BLaER1 treated with 17β-estradiol and CSF1 and Interleukin-3, amounts not matched to agents 10 nM and 100 nM (cell line): ENCODE results near the gene SOX9.

Experiments used
- H3K27ac ChIP-seq, 11 experiments: shearing (Covaris generic); formaldehyde crosslinking; 2 replicates each; pipeline ENCODE4 v1.8.1; 2022
- H3K27me3 ChIP-seq, 11 experiments: shearing (Covaris generic); formaldehyde crosslinking; 2 replicates each; pipeline ENCODE4 v1.8.1; 2022
- H3K36me3 ChIP-seq, 11 experiments: shearing (Covaris generic); formaldehyde crosslinking; 2 replicates each; pipeline ENCODE4 v1.8.1; 2022
- H3K4me1 ChIP-seq, 10 experiments: shearing (Covaris generic); formaldehyde crosslinking; 2 replicates each; pipeline ENCODE4 v1.8.1; 2022
- H3K4me2 ChIP-seq, 11 experiments: shearing (Covaris generic); formaldehyde crosslinking; 2 replicates each; pipeline ENCODE4 v1.8.1; 2022
- H3K4me3 ChIP-seq, 10 experiments: shearing (Covaris generic); formaldehyde crosslinking; 2 replicates each; pipeline ENCODE4 v1.8.1; 2022
- H3K9ac ChIP-seq, 11 experiments: shearing (Covaris generic); formaldehyde crosslinking; 2 replicates each; pipeline ENCODE4 v1.8.1; 2022
- H3K9me3 ChIP-seq, 11 experiments: shearing (Covaris generic); formaldehyde crosslinking; replicated peaks in 1 of 11; 2 replicates each; pipeline ENCODE4 v1.8.1; 2022
- H4K20me1 ChIP-seq, 11 experiments: shearing (Covaris generic); formaldehyde crosslinking; 2 replicates each; pipeline ENCODE4 v1.8.1; 2022
- Cebpa-rat ChIP-seq, 11 experiments: shearing (Covaris generic); IDR thresholded peaks; 2 replicates each; pipeline ENCODE4 v1.8.1; 2022

SOX9 gene

DNA sequence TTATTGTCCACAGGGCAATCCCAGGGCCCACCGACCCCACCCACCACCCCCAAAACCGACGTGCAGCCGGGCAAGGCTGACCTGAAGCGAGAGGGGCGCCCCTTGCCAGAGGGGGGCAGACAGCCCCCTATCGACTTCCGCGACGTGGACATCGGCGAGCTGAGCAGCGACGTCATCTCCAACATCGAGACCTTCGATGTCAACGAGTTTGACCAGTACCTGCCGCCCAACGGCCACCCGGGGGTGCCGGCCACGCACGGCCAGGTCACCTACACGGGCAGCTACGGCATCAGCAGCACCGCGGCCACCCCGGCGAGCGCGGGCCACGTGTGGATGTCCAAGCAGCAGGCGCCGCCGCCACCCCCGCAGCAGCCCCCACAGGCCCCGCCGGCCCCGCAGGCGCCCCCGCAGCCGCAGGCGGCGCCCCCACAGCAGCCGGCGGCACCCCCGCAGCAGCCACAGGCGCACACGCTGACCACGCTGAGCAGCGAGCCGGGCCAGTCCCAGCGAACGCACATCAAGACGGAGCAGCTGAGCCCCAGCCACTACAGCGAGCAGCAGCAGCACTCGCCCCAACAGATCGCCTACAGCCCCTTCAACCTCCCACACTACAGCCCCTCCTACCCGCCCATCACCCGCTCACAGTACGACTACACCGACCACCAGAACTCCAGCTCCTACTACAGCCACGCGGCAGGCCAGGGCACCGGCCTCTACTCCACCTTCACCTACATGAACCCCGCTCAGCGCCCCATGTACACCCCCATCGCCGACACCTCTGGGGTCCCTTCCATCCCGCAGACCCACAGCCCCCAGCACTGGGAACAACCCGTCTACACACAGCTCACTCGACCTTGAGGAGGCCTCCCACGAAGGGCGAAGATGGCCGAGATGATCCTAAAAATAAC lies 3.0 kb downstream of the SOX9 start:
- Histone ChIP-seq H3K4me3 (no peak overlapping the region), H3K4me1 (peaks cover 0 to 4% (median 0%) of the 10 kb centered on the region in 10 experiments; a peak in 1 of 20 replicates)

DNA sequence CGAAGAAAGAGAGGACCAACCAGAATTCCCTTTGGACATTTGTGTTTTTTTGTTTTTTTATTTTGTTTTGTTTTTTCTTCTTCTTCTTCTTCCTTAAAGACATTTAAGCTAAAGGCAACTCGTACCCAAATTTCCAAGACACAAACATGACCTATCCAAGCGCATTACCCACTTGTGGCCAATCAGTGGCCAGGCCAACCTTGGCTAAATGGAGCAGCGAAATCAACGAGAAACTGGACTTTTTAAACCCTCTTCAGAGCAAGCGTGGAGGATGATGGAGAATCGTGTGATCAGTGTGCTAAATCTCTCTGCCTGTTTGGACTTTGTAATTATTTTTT lies 3.6 kb downstream of the SOX9 start:
- Histone ChIP-seq H3K36me3 (no peaks in the 10 kb centered on the region), H3K4me3 (no peak overlapping the region), H3K4me2 (no peak overlapping the region), H3K27me3 (peaks cover 9 to 35% (median 31%) of the 10 kb centered on the region in 11 experiments), H3K4me1 (peaks cover 0 to 4% (median 0%) of the 10 kb centered on the region in 10 experiments; a peak in 1 of 20 replicates), H4K20me1 (no peaks in the 10 kb centered on the region), H3K9me3 (peaks cover 22 to 40% (median 37%) of the 10 kb centered on the region in 11 experiments), H3K27ac (no peak overlapping the region), H3K9ac (no peak overlapping the region)
- no peak for TF ChIP-seq Cebpa-rat (IDR thresholded peaks at IDR 0.05)

More for the DNA sequence above, 3.0 kb downstream of the SOX9 start:
- peaks cover 22 to 40% (median 37%) of the 10 kb centered on the region in 11 experiments for H3K9me3 ChIP-seq
- H4K20me1 ChIP-seq, result no peaks in the 10 kb centered on the region
- no peak overlapping the region for H3K9ac ChIP-seq
- peaks cover 9 to 42% (median 37%) of the 10 kb centered on the region in 11 experiments for H3K27me3 ChIP-seq
- H3K27ac ChIP-seq, result no peak overlapping the region
- TF ChIP-seq Cebpa-rat (IDR thresholded peaks at IDR 0.05), result no peak
- no peak overlapping the region for H3K4me2 ChIP-seq
- H3K36me3 ChIP-seq, result no peaks in the 10 kb centered on the region

DNA sequence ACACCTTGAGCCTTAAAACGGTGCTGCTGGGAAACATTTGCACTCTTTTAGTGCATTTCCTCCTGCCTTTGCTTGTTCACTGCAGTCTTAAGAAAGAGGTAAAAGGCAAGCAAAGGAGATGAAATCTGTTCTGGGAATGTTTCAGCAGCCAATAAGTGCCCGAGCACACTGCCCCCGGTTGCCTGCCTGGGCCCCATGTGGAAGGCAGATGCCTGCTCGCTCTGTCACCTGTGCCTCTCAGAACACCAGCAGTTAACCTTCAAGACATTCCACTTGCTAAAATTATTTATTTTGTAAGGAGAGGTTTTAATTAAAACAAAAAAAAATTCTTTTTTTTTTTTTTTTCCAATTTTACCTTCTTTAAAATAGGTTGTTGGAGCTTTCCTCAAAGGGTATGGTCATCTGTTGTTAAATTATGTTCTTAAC lies 4.4 kb downstream of the SOX9 start:
- peaks cover 0 to 4% (median 0%) of the 10 kb centered on the region in 10 experiments; a peak in 1 of 20 replicates for H3K4me1 ChIP-seq

DNA sequence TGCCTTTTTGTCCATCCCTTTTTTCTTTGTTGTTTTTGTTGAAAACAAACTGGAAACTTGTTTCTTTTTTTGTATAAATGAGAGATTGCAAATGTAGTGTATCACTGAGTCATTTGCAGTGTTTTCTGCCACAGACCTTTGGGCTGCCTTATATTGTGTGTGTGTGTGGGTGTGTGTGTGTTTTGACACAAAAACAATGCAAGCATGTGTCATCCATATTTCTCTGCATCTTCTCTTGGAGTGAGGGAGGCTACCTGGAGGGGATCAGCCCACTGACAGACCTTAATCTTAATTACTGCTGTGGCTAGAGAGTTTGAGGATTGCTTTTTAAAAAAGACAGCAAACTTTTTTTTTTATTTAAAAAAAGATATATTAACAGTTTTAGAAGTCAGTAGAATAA lies 4.9 kb downstream of the SOX9 start:
- no peaks in the 10 kb centered on the region for H3K36me3 ChIP-seq
- H3K4me1 ChIP-seq, result peaks cover 0 to 4% (median 0%) of the 10 kb centered on the region in 10 experiments; a peak in 1 of 20 replicates
- peaks cover 19 to 31% (median 28%) of the 10 kb centered on the region in 11 experiments for H3K9me3 ChIP-seq
- H3K9ac ChIP-seq, result no peak overlapping the region
- H3K4me3 ChIP-seq, result no peak overlapping the region
- no peak for TF ChIP-seq Cebpa-rat (IDR thresholded peaks at IDR 0.05)
- H3K27ac ChIP-seq, result no peak overlapping the region
- no peak overlapping the region for H3K4me2 ChIP-seq
- H4K20me1 ChIP-seq, result no peaks in the 10 kb centered on the region
- peaks cover 0 to 23% (median 19%) of the 10 kb centered on the region in 11 experiments; a peak in 19 of 22 replicates for H3K27me3 ChIP-seq

More for the DNA sequence above, 4.4 kb downstream of the SOX9 start:
- Histone ChIP-seq H3K27ac (no peak overlapping the region), H3K36me3 (no peaks in the 10 kb centered on the region), H3K27me3 (peaks cover 2 to 27% (median 24%) of the 10 kb centered on the region in 11 experiments), H4K20me1 (no peaks in the 10 kb centered on the region), H3K4me2 (no peak overlapping the region), H3K9me3 (peaks cover 19 to 33% (median 31%) of the 10 kb centered on the region in 11 experiments), H3K4me3 (no peak overlapping the region), H3K9ac (no peak overlapping the region)
- TF ChIP-seq Cebpa-rat (IDR thresholded peaks at IDR 0.05), result no peak

DNA sequence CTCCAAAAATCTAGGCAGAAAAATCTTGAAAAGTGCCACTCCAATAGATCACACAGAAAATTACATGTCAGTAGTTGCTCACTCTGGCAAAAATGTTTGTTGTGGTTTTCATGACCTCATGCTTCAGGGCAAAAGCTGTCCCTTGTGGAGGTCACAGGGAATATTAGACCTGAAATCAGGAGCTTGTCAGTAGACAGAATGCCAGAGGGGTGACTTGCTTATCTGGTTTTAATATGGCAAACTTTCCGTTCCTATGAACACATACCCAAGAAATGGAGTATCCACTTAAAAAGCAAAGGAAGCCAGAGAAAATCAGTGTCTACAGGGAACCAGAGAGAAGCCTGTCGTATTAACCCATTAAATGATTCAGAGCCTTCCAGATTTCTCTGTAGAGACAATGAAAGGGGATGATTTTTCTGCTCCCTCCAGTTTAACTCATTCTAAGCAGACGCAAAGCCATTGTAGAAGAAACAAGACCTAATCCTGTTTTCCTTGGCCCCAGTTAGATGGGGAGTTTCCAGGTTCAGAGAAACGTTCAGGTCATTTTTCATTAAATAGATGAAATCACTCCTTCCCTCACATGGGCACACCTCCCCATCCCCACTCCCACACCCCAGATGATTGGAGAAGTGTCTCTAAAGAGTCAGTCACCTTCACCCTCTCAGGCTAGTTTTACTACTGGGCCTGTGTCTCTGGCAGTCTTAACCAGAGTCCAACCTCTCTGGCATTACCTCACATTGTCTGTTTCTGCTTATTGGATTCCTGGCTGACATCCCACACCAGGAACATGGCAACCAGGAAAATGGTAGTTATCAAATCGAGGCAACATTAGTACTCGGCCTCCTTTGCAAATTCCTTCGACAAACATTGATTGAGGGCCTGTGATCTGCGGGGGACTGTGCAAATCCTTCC lies 6.0 kb downstream of the SOX9 start:
- H4K20me1 ChIP-seq, result no peaks in the 10 kb centered on the region
- H3K4me1 ChIP-seq, result peaks cover 0 to 4% (median 0%) of the 10 kb centered on the region in 10 experiments; a peak in 1 of 20 replicates
- no peak overlapping the region for H3K9ac ChIP-seq
- H3K36me3 ChIP-seq, result no peaks in the 10 kb centered on the region
- H3K4me3 ChIP-seq, result no peak overlapping the region
- TF ChIP-seq Cebpa-rat (IDR thresholded peaks at IDR 0.05), result no peak
- peaks cover 0 to 12% (median 9%) of the 10 kb centered on the region in 11 experiments; a peak in 13 of 22 replicates for H3K27me3 ChIP-seq
- peaks cover 8 to 20% (median 17%) of the 10 kb centered on the region in 11 experiments for H3K9me3 ChIP-seq
- no peak overlapping the region for H3K4me2 ChIP-seq
- H3K27ac ChIP-seq, result no peak overlapping the region

DNA sequence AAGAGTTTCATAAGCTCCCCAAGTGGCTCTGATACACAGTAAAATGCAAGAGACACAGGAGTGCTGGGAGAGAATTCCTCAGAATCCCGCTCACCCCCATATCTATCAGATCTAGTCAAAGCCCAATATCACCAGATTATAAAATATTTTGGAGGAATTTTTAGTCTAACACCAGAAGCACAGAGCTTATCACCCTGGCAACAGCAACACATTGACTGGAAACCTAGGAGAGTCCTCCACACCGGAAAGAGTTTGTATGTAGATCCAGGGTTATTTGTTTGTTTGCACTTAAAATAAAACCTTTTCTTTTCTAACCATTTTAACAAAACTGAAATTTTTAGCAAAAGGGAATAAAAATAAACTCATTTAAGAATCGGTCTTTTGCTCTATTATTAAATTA lies 7.2 kb downstream of the SOX9 start:
- H3K4me2 ChIP-seq, result no peak overlapping the region
- H3K4me1 ChIP-seq, result peaks cover 0 to 4% (median 0%) of the 10 kb centered on the region in 10 experiments; a peak in 1 of 20 replicates
- H3K9me3 ChIP-seq, result peaks cover 0 to 11% (median 7%) of the 10 kb centered on the region in 11 experiments; a peak in 14 of 22 replicates
- H3K36me3 ChIP-seq, result no peaks in the 10 kb centered on the region
- no peak overlapping the region for H3K9ac ChIP-seq
- H3K4me3 ChIP-seq, result no peak overlapping the region
- H3K27ac ChIP-seq, result no peak overlapping the region
- H4K20me1 ChIP-seq, result no peaks in the 10 kb centered on the region
- peaks cover 0 to 2% (median 0%) of the 10 kb centered on the region in 11 experiments; a peak in 7 of 22 replicates for H3K27me3 ChIP-seq
- TF ChIP-seq Cebpa-rat (IDR thresholded peaks at IDR 0.05), result no peak

DNA sequence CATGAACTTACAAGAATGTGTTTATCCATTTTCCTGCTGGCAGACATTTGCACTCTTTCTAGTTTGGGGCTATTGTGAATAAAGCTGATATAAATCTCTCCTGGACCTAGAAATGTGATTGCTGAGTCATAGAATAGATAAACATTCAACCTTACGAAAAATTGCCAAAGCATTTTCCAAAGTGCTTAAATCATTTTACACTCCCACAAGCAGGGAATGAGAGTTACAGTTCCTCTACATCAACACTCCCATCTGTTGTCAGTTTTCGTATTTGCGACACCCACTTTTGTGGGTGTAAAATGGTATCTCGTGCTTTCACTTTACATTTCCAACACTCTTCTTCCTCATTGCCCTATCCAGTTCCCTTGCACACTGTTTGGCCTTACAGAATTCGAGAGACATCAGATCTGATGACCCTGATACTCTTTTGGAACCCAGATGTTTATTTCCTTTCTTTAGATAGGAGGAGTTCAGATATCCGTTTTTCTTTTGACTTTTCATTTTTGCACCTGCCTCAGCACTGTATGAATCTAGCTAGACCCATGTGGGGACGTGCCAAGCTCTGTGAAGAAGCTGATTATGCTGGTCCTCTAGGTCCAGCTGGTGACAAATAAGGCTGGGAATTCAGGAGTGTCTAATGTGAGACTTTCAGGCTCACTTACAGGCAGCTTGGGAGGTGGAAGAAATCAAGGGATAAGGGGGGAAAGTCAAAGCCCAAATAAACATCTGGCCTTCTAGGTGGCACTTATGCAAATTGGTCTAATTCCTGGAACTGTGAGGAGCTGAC lies 14.0 kb downstream of the SOX9 start:
- H3K9ac ChIP-seq, result no peak overlapping the region
- H3K27me3 ChIP-seq, result no peaks in the 10 kb centered on the region
- no peak overlapping the region for H3K4me2 ChIP-seq
- H4K20me1 ChIP-seq, result no peaks in the 10 kb centered on the region
- TF ChIP-seq Cebpa-rat (IDR thresholded peaks at IDR 0.05), result no peak
- H3K9me3 ChIP-seq, result no peaks in the 10 kb centered on the region
- H3K27ac ChIP-seq, result no peak overlapping the region
- peaks cover 0 to 9% (median 0%) of the 10 kb centered on the region in 10 experiments; a peak in 2 of 20 replicates for H3K4me1 ChIP-seq
- H3K36me3 ChIP-seq, result no peaks in the 10 kb centered on the region
- no peak overlapping the region for H3K4me3 ChIP-seq

DNA sequence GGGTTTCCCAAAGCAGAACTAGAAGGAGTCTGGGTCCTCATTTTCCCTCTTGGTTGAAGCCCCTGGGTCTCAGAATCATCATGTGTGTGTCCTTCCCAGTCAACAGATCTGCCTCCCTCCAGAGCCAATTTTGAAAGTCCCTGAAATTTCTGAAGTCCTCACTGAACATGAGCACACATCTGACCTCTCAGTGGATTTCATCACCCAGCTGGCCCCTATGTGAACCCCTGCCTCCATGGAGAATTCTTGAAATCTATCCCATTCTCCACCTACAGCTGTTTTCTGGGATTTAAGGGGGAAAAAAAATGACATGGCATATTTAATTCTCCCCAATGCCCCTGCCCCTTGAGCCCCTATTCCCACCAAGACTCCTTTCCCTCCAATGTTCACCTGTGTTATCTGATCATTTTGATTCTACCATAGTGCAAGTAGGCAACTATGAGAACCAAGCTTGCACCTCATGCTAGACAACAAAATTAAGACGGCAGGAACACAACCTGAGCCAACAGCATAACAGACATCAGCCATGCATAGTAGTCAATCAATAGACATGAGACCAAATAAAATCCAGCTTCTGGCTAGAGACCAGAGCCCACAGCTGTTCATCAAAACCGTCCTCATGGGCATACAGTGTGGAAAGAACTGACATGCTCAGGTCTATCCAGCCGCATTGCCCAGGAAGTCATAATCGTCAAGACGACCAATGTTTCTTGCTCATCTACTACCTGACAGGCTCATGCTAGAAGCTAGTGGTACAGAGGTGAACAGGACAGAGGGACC lies 14.9 kb downstream of the SOX9 start:
- H3K9ac ChIP-seq, result no peak overlapping the region
- no peaks in the 10 kb centered on the region for H3K27me3 ChIP-seq
- H4K20me1 ChIP-seq, result no peaks in the 10 kb centered on the region
- H3K4me2 ChIP-seq, result no peak overlapping the region
- H3K36me3 ChIP-seq, result no peaks in the 10 kb centered on the region
- H3K9me3 ChIP-seq, result no peaks in the 10 kb centered on the region
- no peak for TF ChIP-seq Cebpa-rat (IDR thresholded peaks at IDR 0.05)
- H3K4me1 ChIP-seq, result peaks cover 0 to 14% (median 0%) of the 10 kb centered on the region in 10 experiments; a peak in 2 of 20 replicates
- H3K27ac ChIP-seq, result no peak overlapping the region
- H3K4me3 ChIP-seq, result no peak overlapping the region
